Type B pancreatic cell (in vitro differentiated cells): ENCODE measurements around the gene SIX1. TPM values are rescaled to one million over a fixed set of nuclear protein-coding genes. Genes with fewer than 3 reads are reported as not detected.

Experiments used
- DNase-seq: peaks from one replicate; pipeline ENCODE4 v3.0.0; 2021; ENCODE audit warnings: mixed read lengths; ENCODE audit not compliant: unreplicated experiment; ENCODE audit errors: extremely low spot score
- H3K27ac Mint-ChIP-seq: 2 replicates; pipeline ENCODE4 v1.8.0; 2021; ENCODE audit warnings: mild to moderate bottlenecking, mixed read lengths
- H3K27me3 Mint-ChIP-seq: 2 replicates; pipeline ENCODE4 v1.8.0; 2021; ENCODE audit warnings: mixed read lengths
- H3K36me3 Mint-ChIP-seq: 2 replicates; pipeline ENCODE4 v1.8.0; 2021; ENCODE audit warnings: mixed read lengths
- H3K4me1 Mint-ChIP-seq: one replicate; pipeline ENCODE4 v1.8.0; 2021; ENCODE audit warnings: mixed read lengths; ENCODE audit not compliant: unreplicated experiment
- H3K4me3 Mint-ChIP-seq: 2 replicates; pipeline ENCODE4 v1.8.0; 2021; ENCODE audit warnings: mild to moderate bottlenecking, mixed read lengths
- H3K9me3 Mint-ChIP-seq: 2 replicates; pipeline ENCODE4 v1.8.0; 2021; ENCODE audit warnings: mixed read lengths
- total RNA-seq: library from RNA; stranded (reverse); gene quantifications from 2 replicates; pipeline ENCODE4 v1.2.1, GENCODE V29; 2021; ENCODE audit warnings: low replicate concordance
- TF ChIP-seq, protein P1 (sequence below): fragments of 200-600 bp; sonication (generic); conservative IDR thresholded peaks from 2 replicates; pipeline ENCODE4 v1.5.0; 2021; ENCODE audit warnings: antibody characterized with exemption, mild to moderate bottlenecking

SIX1 gene
- total RNA-seq, 1 donor from 2014 or later: 32.6 TPM

DNA sequence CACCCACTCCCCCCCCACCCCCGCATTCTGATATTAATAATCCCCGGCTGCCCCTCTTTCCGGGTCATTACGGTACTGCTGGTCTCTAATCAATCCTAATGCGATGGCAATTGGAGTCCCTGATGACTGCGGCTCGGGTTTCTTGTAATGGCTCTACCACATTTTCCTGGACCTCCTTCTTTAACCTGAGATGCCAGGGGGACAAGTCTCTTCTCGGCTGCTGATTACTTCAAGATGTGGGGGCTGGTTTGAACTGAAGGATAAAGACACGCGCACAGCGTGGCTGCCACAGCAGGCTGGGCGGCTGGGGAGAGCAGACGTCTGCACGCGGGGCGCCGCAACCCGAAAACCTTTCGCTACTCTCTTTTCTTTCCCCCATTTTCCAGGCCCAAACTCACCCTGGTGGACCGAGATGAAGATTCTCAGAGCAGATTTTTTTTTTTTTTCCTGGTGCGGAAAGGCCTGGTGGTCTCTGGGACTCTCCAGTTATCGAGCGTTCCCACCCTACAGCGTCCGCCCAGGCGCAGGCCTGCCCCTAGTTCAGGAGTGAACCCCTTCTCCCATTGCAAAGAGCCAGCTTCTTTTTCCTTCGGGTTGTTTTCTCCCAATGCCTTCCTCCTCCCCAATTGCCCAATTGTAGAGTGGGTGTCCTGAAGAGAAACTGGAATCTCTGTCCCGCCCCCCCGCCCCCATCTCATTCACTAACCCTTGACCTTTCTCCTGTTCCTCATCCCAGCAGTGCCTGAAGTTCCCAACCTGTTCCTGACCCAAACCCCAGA lies 6.0 kb upstream of the SIX1 start:
- Mint-ChIP-seq H3K27ac (peak overlapping the region; percentile 64), H3K9me3 (no peaks in the 10 kb centered on the region), H3K36me3 (no peaks in the 10 kb centered on the region), H3K4me3 (peak overlapping the region; percentile 88), H3K27me3 (peaks cover 90% of the 10 kb centered on the region), H3K4me1 (peaks cover 67% of the 10 kb centered on the region)
- peak; percentile 74 for DNase-seq
- TF ChIP-seq, protein P1, sequence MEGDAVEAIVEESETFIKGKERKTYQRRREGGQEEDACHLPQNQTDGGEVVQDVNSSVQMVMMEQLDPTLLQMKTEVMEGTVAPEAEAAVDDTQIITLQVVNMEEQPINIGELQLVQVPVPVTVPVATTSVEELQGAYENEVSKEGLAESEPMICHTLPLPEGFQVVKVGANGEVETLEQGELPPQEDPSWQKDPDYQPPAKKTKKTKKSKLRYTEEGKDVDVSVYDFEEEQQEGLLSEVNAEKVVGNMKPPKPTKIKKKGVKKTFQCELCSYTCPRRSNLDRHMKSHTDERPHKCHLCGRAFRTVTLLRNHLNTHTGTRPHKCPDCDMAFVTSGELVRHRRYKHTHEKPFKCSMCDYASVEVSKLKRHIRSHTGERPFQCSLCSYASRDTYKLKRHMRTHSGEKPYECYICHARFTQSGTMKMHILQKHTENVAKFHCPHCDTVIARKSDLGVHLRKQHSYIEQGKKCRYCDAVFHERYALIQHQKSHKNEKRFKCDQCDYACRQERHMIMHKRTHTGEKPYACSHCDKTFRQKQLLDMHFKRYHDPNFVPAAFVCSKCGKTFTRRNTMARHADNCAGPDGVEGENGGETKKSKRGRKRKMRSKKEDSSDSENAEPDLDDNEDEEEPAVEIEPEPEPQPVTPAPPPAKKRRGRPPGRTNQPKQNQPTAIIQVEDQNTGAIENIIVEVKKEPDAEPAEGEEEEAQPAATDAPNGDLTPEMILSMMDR: no peak

DNA sequence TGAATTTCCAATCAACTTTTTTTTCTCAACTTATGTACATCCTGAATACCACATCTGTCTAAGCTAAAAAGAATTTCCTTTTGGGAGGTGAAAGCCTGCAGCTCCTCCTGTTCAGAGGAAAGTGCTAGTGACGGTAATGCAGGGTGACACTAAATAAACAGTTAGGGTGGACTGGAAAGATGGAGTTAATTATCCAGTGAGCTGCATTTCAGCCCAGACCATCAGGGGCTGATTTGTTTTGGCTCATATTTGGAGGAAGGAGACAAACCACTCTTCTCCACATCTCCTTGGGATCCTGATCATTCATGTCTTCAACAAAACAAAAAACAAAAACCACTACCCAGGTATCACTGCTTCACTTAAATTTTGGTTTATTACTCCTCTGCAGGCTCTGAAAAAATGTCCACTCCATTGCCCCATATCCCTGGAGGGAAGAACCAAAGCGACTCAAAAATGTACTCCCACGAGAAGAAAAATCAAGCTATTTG lies 5.1 kb upstream of the SIX1 start:
- no peak for DNase-seq
- H3K27me3 Mint-ChIP-seq: peaks cover 94% of the 10 kb centered on the region
- TF ChIP-seq, protein P1: no peak
- H3K4me3 Mint-ChIP-seq: peak overlapping the region; percentile 88
- no peaks in the 10 kb centered on the region for H3K36me3 Mint-ChIP-seq
- peaks cover 68% of the 10 kb centered on the region for H3K4me1 Mint-ChIP-seq
- H3K27ac Mint-ChIP-seq: no peak overlapping the region
- no peaks in the 10 kb centered on the region for H3K9me3 Mint-ChIP-seq

DNA sequence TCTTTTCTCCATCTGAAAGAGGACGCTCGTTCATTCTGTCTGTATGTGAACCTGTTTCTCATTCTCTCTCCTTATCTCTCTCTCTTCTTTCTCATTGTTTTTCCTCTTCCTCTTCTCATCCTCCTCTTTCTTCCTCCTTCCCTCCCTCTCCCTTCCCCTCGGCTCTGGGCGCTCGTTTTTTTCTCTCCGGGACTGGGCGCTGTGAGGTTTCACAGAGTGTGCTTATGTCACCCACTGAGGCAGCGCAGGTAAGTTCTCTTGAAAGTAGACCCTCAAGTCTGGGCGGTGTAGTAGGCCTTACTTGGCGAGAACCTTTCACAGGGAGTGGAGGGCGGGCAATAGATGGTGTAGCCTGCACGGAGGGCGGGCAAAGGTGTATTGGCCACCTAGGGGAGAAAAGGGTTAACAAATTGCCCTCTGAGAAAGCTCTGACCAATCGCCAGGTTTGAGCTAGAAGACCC lies 4.5 kb upstream of the SIX1 start:
- Mint-ChIP-seq H3K27me3 (peaks cover 92% of the 10 kb centered on the region), H3K36me3 (no peaks in the 10 kb centered on the region), H3K9me3 (no peaks in the 10 kb centered on the region), H3K4me1 (peaks cover 62% of the 10 kb centered on the region), H3K4me3 (peak overlapping the region; percentile 88), H3K27ac (peak overlapping the region; percentile 83)
- TF ChIP-seq, protein P1: no peak
- no peak for DNase-seq

DNA sequence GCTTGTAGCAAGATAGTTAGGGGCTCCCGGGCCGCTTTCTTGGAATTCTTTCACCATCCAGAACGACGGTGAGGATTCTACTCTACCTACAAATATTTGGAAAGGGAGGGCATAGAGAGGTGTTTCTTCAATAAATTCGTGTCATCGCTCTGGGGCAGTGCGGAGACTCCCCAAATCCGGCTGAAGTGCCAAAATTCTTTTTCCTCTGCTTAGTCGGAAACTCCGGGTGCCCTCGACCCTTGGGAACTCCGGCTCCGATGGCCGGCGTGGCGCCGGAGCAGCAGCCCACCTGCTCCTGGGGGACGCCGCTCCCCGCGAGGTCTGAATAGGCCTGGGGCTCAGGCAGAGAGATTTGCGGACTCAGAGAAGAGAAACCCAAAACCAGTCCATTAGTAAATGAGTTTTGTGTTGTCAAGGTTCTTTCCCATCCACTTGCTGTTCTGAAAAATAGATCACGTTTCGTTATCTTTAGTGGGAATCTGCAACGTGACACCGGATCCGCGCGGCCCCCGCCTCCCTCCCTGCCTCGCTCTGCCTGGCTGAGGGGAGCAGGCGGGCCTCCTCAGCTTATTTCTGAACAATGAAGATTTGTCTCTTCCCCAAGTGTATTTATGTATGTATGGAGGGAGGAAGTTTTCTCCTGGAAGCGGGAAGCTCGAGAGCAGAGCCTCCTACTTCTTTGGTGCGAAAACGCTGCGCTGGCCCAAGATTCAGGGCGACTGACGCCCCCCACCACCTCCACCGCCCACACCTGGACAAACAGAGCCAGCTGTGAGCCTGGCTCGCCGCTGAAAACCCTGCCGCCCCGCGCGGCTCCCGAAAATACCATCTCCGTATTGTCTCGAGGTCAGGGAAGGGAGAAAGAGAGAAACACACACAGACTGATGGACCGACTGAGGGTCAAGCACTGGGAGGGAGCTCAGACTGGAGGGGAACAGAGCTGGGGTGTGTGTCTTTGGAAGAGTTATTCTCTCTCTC lies 3.7 kb upstream of the SIX1 start:
- TF ChIP-seq, protein P1: no peak
- Mint-ChIP-seq H3K36me3 (peaks cover 2% of the 10 kb centered on the region), H3K4me1 (peaks cover 55% of the 10 kb centered on the region), H3K9me3 (no peaks in the 10 kb centered on the region), H3K27ac (peak overlapping the region; percentile 83), H3K4me3 (peak overlapping the region; percentile 88), H3K27me3 (peaks cover 91% of the 10 kb centered on the region)
- no peak for DNase-seq

DNA sequence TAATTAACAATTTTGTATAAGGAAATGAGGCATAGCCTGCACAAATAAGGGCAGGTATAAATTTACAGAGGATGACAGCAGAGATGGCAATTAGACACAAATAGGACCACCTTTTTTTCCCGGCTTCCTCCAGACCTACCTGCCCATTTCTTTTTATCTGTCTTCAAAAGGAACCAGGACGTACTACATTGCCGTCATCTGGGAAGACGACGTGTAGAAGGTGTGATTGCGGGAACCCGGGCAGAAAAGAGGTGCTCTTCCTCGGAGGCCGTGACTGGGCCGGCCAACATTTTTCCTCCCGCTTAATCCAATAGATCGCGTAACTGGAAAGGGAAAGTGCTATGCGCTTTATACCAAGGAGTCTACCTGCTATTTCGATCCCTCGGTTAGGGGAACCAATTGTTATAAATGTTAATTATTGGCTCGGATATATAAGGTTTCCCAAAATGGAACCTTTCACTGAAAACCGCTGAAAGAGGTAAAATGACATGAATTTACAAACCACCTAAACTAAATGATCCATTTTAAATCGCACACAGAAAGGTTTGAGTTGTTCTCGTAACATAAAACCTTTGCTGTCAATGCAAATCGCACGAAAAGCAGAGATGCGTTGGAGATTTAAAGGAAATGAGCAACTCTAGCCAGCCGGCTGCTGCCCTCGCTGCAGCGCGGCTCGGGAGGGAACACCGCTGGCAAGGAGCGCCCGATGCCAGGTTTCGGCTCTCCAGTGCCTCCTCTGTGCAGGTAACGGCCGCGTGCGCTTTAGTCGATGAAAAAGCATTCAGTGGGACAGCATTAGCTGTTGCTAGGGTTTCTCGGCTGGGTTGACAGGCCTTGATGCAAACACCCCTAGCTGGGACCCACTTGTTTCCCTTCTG lies 2.8 kb upstream of the SIX1 start:
- H3K36me3 Mint-ChIP-seq: peaks cover 3% of the 10 kb centered on the region
- H3K9me3 Mint-ChIP-seq: no peaks in the 10 kb centered on the region
- H3K27me3 Mint-ChIP-seq: peaks cover 91% of the 10 kb centered on the region
- TF ChIP-seq, protein P1: no peak
- no peak for DNase-seq
- H3K27ac Mint-ChIP-seq: peak overlapping the region; percentile 48
- peak overlapping the region; percentile 88 for H3K4me3 Mint-ChIP-seq
- peaks cover 51% of the 10 kb centered on the region for H3K4me1 Mint-ChIP-seq
